Muscle of back (tissue), 11 donors: Measurements from ENCODE around the gene ARIH2. TPM values are rescaled to one million over a fixed set of nuclear protein-coding genes. Genes with fewer than 3 reads are reported as not detected.

ENCODE experiments used
- DNase-seq, 3 donors: peaks; one replicate each; pipeline versions ENCODE4 v3.0.0 to v3.0.0-alpha.2; 2013
- polyA plus RNA-seq, 10 donors: library from polyadenylated mRNA; unstranded; fragments of 120-200 nt; gene quantifications; one replicate each; pipeline ENCODE4 v1.2.1, GENCODE V29; 2013; ENCODE audit not compliant: insufficient read length in 10 of 10

Gene ARIH2
- polyA plus RNA-seq, 10 donors: 40.0 to 69.3 (median 56.1) TPM

- DNase-seq: no peak
Observed at GRCh38 chr3:49032646-49033304, 114.1 kb downstream of the ARIH2 start.

GRCh38 chr3:49034650-49035049 is 116.0 kb downstream of the ARIH2 start:
- no peak for DNase-seq

DNA sequence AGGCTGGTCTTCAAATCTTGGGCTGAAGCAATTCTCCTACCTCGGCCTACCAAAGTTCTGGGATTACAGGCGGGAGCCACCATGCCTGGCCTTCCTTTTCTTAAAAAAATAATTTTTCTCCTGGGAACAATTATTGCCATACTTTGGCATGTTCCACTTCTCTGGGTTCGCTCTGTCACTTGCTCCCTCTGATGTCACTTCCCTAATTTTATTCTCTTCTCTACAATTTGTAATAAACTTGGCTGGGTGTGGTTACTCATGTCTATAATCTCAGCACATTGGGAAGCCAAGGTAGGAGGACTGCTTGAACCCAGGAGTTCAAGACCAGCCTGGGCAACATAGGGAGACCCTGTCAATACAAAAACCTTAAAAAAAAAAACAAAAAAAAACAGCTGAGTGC is 116.6 kb downstream of the ARIH2 start:
- DNase-seq: no peak

Other genes starting within 250 kb of the ARIH2 start
- gene NCKIPSD, start 232.9 kb upstream of the ARIH2 start, polyA plus RNA-seq: 10 to 100 TPM in 1 of 10 donors, 1 to 10 TPM in 9; 5.9 to 11.2 (median 7.8) TPM
- 100 to 1,000 TPM in 1 of 10 donors, 10 to 100 TPM in 9; 57.4 to 114 (median 77.8) TPM for gene IP6K2, start 201.6 kb upstream of the ARIH2 start, polyA plus RNA-seq
- gene PRKAR2A, start 71.0 kb upstream of the ARIH2 start, polyA plus RNA-seq: 10 to 100 TPM; 30.2 to 47.0 (median 38.9) TPM
- 10 to 100 TPM; 13.1 to 20.8 (median 16.0) TPM for gene SLC25A20, start 20.0 kb upstream of the ARIH2 start, polyA plus RNA-seq
- gene P4HTM, start 71.4 kb downstream of the ARIH2 start, polyA plus RNA-seq: 10 to 100 TPM in 8 of 10 donors, 1 to 10 TPM in 2; 8.2 to 15.8 (median 12.7) TPM
- 100 to 1,000 TPM in 6 of 10 donors, 10 to 100 TPM in 4; 92.1 to 147 (median 106) TPM for gene WDR6, start 88.5 kb downstream of the ARIH2 start, polyA plus RNA-seq
- gene DALRD3, start 99.7 kb downstream of the ARIH2 start, polyA plus RNA-seq: 10 to 100 TPM; 24.6 to 35.1 (median 29.1) TPM
- 10 to 100 TPM; 43.0 to 58.3 (median 51.6) TPM for gene NDUFAF3, start 103.3 kb downstream of the ARIH2 start, polyA plus RNA-seq
- 100 to 1,000 TPM; 186 to 255 (median 241) TPM for gene IMPDH2, start 110.6 kb downstream of the ARIH2 start, polyA plus RNA-seq
- gene QRICH1, start 175.2 kb downstream of the ARIH2 start, polyA plus RNA-seq: 10 to 100 TPM; 47.5 to 63.6 (median 53.9) TPM
- 100 to 1,000 TPM; 227 to 289 (median 271) TPM for gene QARS1, start 185.9 kb downstream of the ARIH2 start, polyA plus RNA-seq
- gene USP19, start 202.0 kb downstream of the ARIH2 start, polyA plus RNA-seq: 10 to 100 TPM; 28.5 to 37.0 (median 32.0) TPM
- gene LAMB2, start 214.2 kb downstream of the ARIH2 start, polyA plus RNA-seq: 100 to 1,000 TPM; 258 to 439 (median 333) TPM
- gene CCDC71, start 247.5 kb downstream of the ARIH2 start, polyA plus RNA-seq: 10 to 100 TPM; 11.4 to 18.8 (median 14.0) TPM